OCI-LY1 (cell line): ENCODE measurements around the gene CDH4.

Experiments used
- H2AFZ ChIP-seq: fragments of 200-600 bp; sonication (generic), shearing (Covaris generic); 2 replicates; pipeline ENCODE4 v1.6.0; 2014; ENCODE audit warnings: antibody characterized with exemption, mild to moderate bottlenecking, low read length
- H3F3A ChIP-seq: fragments of 200-600 bp; sonication (generic), shearing (Covaris generic); 2 replicates; pipeline ENCODE4 v1.6.0; 2014; ENCODE audit warnings: mild to moderate bottlenecking, antibody characterized with exemption, low read length, moderate library complexity; ENCODE audit not compliant: insufficient read depth
- H3K27ac ChIP-seq: fragments of 200-600 bp; sonication (generic); 2 replicates; pipeline ENCODE4 v1.5.1; 2014; ENCODE audit warnings: low read length, mixed run types, mild to moderate bottlenecking, low read depth; ENCODE audit not compliant: poor library complexity, severe bottlenecking
- H3K27me3 ChIP-seq: fragments of 200-600 bp; sonication (generic); 2 replicates; pipeline ENCODE4 v1.6.0; 2014; ENCODE audit warnings: antibody characterized with exemption, mild to moderate bottlenecking, low read length, moderate library complexity; ENCODE audit not compliant: insufficient read depth
- H3K36me3 ChIP-seq: fragments of 200-600 bp; sonication (generic); 2 replicates; pipeline ENCODE4 v1.6.1; 2014; ENCODE audit warnings: mild to moderate bottlenecking, antibody characterized with exemption, low read length, moderate library complexity, mixed read lengths; ENCODE audit not compliant: insufficient read depth
- H3K4me1 ChIP-seq: fragments of 200-600 bp; sonication (generic); 2 replicates; pipeline ENCODE4 v1.5.1; 2014; ENCODE audit warnings: mild to moderate bottlenecking, low read length, moderate library complexity; ENCODE audit not compliant: insufficient read depth, severe bottlenecking
- H3K4me2 ChIP-seq: fragments of 200-600 bp; sonication (generic), shearing (Covaris generic); 2 replicates; pipeline ENCODE4 v1.6.1; 2014; ENCODE audit warnings: low read length
- H3K4me3 ChIP-seq: fragments of 200-600 bp; sonication (generic); 2 replicates; pipeline ENCODE4 v1.5.1; 2014; ENCODE audit warnings: low read length, low read depth, mild to moderate bottlenecking, mixed read lengths; ENCODE audit not compliant: poor library complexity, severe bottlenecking
- H3K79me2 ChIP-seq: fragments of 200-600 bp; shearing (Covaris generic); 2 replicates; pipeline ENCODE4 v1.6.1; 2016; ENCODE audit warnings: mixed run types, low read length, mixed read lengths; ENCODE audit not compliant: insufficient read depth
- H3K9ac ChIP-seq: fragments of 200-600 bp; sonication (generic), shearing (Covaris generic); 2 replicates; pipeline ENCODE4 v1.6.1; 2014; ENCODE audit warnings: mild to moderate bottlenecking, low read length, mixed read lengths
- H3K9me2 ChIP-seq: fragments of 200-600 bp; sonication (generic), shearing (Covaris generic); 2 replicates; pipeline ENCODE4 v1.6.1; 2014; ENCODE audit warnings: low read depth, mild to moderate bottlenecking, low read length, mixed read lengths
- H3K9me3 ChIP-seq: fragments of 200-600 bp; shearing (Covaris generic); 2 replicates; pipeline ENCODE4 v1.6.1; 2014; ENCODE audit warnings: low read length, mixed read lengths
- H4K20me1 ChIP-seq: fragments of 200-600 bp; sonication (generic), shearing (Covaris generic); 2 replicates; pipeline ENCODE4 v1.6.0; 2016; ENCODE audit warnings: mild to moderate bottlenecking, low read length; ENCODE audit not compliant: insufficient read depth
- CTCF ChIP-seq: fragments of 200-600 bp; sonication (generic), shearing (Covaris generic); IDR thresholded peaks from 2 replicates; pipeline ENCODE4 v1.5.1; 2017; ENCODE audit warnings: mild to moderate bottlenecking, antibody characterized with exemption, low read length, moderate library complexity, mixed read lengths
- EZH2 ChIP-seq: fragments of 200-600 bp; sonication (generic), shearing (Covaris generic); IDR thresholded peaks from 2 replicates; pipeline ENCODE4 v1.8.0; 2017; ENCODE audit warnings: borderline replicate concordance, mixed run types, mild to moderate bottlenecking, antibody characterized with exemption, low read length, moderate library complexity, mixed read lengths

Gene CDH4

GRCh38 chr20:61918548-61918947, 666.5 kb downstream of the CDH4 start:
- Histone ChIP-seq H3K36me3 (no peaks in the 10 kb centered on the region), H3K9me2 (no peaks in the 10 kb centered on the region), H3K27me3 (no peaks in the 10 kb centered on the region), H3K4me1 (no peaks in the 10 kb centered on the region), H3K79me2 (no peaks in the 10 kb centered on the region), H3K4me3 (no peak overlapping the region), H3K4me2 (no peak overlapping the region), H3K9ac (no peak overlapping the region), H4K20me1 (no peaks in the 10 kb centered on the region), H3K27ac (no peak overlapping the region), H3K9me3 (no peaks in the 10 kb centered on the region), H2AFZ (no peak overlapping the region), H3F3A (no peaks in the 10 kb centered on the region)
- TF ChIP-seq EZH2 (no peak), CTCF (peak; percentile 37)

GRCh38 chr20:61919239-61919638, 667.2 kb downstream of the CDH4 start:
- H3K9me2 ChIP-seq = no peaks in the 10 kb centered on the region
- H3K4me3 ChIP-seq = no peak overlapping the region
- H3K27me3 ChIP-seq = no peaks in the 10 kb centered on the region
- no peaks in the 10 kb centered on the region for H3K36me3 ChIP-seq
- no peak overlapping the region for H3K9ac ChIP-seq
- no peak for TF ChIP-seq CTCF
- TF ChIP-seq EZH2 = no peak
- no peak overlapping the region for H3K27ac ChIP-seq
- H3K79me2 ChIP-seq = no peaks in the 10 kb centered on the region
- H4K20me1 ChIP-seq = no peaks in the 10 kb centered on the region
- no peaks in the 10 kb centered on the region for H3F3A ChIP-seq
- H2AFZ ChIP-seq = no peak overlapping the region
- no peak overlapping the region for H3K4me2 ChIP-seq
- H3K4me1 ChIP-seq = no peaks in the 10 kb centered on the region
- H3K9me3 ChIP-seq = no peaks in the 10 kb centered on the region

- H3K79me2 ChIP-seq = no peaks in the 10 kb centered on the region
- H3K36me3 ChIP-seq = no peaks in the 10 kb centered on the region
- no peaks in the 10 kb centered on the region for H3F3A ChIP-seq
- H3K9me3 ChIP-seq = no peaks in the 10 kb centered on the region
- H3K27me3 ChIP-seq = no peaks in the 10 kb centered on the region
- no peak overlapping the region for H3K9ac ChIP-seq
- no peak overlapping the region for H3K4me2 ChIP-seq
- H3K4me3 ChIP-seq = no peak overlapping the region
- no peaks in the 10 kb centered on the region for H3K4me1 ChIP-seq
- no peaks in the 10 kb centered on the region for H3K9me2 ChIP-seq
- H3K27ac ChIP-seq = no peak overlapping the region
- TF ChIP-seq CTCF = no peak
- TF ChIP-seq EZH2 = no peak
- H4K20me1 ChIP-seq = no peaks in the 10 kb centered on the region
- no peak overlapping the region for H2AFZ ChIP-seq
Measured at GRCh38 chr20:61919675-61920365, 667.8 kb downstream of the CDH4 start.
